Ovary (tissue), 9 donors: Measurements from ENCODE around the gene ALDOA. TPM values are rescaled to one million over a fixed set of nuclear protein-coding genes. Genes with fewer than 3 reads are reported as not detected.

Experiments
- DNase-seq, 5 donors: peaks; one replicate each; pipeline ENCODE4 v3.0.0-alpha.2; 2019 to 2020
- H3K27ac ChIP-seq, 2 donors: fragments of 200-600 bp; one replicate each; pipeline versions ENCODE4 v1.5.1 to v1.8.0; 2019 to 2022
- H3K27me3 ChIP-seq: fragments of 200-600 bp; one replicate; pipeline ENCODE4 v1.8.0; 2022
- H3K36me3 ChIP-seq: fragments of 200-600 bp; sonication (generic); one replicate; pipeline ENCODE4 v1.5.1; 2019
- H3K4me1 ChIP-seq: one replicate; pipeline ENCODE4 v1.8.1; 2013; ENCODE audit warnings: mild to moderate bottlenecking, moderate library complexity; ENCODE audit not compliant: insufficient read depth
- H3K4me3 ChIP-seq: fragments of 200-600 bp; sonication (generic); one replicate; pipeline ENCODE4 v1.5.1; 2017
- H3K9me3 ChIP-seq, 2 donors: fragments of 200-600 bp in 1 of 2; sonication (generic) in 1 of 2; one replicate each; pipeline versions ENCODE4 v1.5.1 to v1.8.1; 2013 to 2019; ENCODE audit warnings: mild to moderate bottlenecking in 1 of 2, moderate library complexity in 1 of 2
- CTCF ChIP-seq, 3 donors: fragments of 450-650 bp in 2 of 3; fragments of 200-600 bp in 1 of 3; IDR thresholded peaks; one replicate each; pipeline versions ENCODE4 v1.5.1 to v1.8.0; 2016 to 2022; ENCODE audit warnings: antibody characterized with exemption in 3 of 3, mild to moderate bottlenecking in 1 of 3
- EP300 ChIP-seq: sonication (generic); formaldehyde crosslinking; IDR thresholded peaks from one replicate; pipeline ENCODE4 v1.6.1; 2017; ENCODE audit warnings: antibody characterized with exemption
- POLR2A ChIP-seq: fragments of 450-650 bp; IDR thresholded peaks from one replicate; pipeline ENCODE4 v1.6.1; 2017; ENCODE audit warnings: antibody characterized with exemption, mild to moderate bottlenecking, moderate library complexity
- WGBS, 3 donors: extraction: QIAGEN DNeasy Blood & Tissue Kit in 1 of 3; methylation state at CpG; one replicate each; pipeline versions ENCODE4 v1.1.5 to v1.1.7; 2013 to 2017; 5-methylcytosine and 5-hydroxymethylcytosine counted together
- intact Hi-C, 4 donors: fragments of 100-400 bp; cut with DNase I; formaldehyde crosslinking; loops; one replicate each; pipeline versions ENCODE4 v1.11.0 to v1.15.1; 2022 to 2023
- polyA plus RNA-seq, 2 donors: library from polyadenylated mRNA; stranded (reverse); fragments of 200-250 nt in 1 of 2; fragments of 350-450 nt in 1 of 2; fragmentation: Illumina TruSeq in 1 of 2; extraction: RNeasy Lipid Tissue Mini Kit (QIAGEN cat#74804) in 1 of 2; gene quantifications; one replicate each; pipeline ENCODE4 v1.2.3, GENCODE V29; 2013 to 2014
- total RNA-seq, 7 donors: library from RNA; depleted of rRNA in 2 of 7; stranded (reverse); fragments of >200 nt in 2 of 7; fragmentation: NEBNext Ultra II Directional in 3 of 7; extraction: Animal tissue kit (Norgen Biotek cat#: 25700) in 3 of 7; gene quantifications; one replicate each; pipeline versions ENCODE4 v1.1.0 to v1.2.4, GENCODE V29; 2016 to 2023
- donor health status: DM: no; HTN: no; CAD: no; lungs with moderate emphysema.
- donor health status: DM: no; HTN: no; CAD: no.
- donor health status: Bipolar disorder and iron deficiency.
- donor health status: DM: yes; HTN: yes; CAD: no.
- donor health status: DM: no; HTN: no; CAD: no.
- donor health status: DM: yes; HTN: yes; CAD: no.

The ALDOA gene
- total and polyA plus RNA-seq, 9 donors, result 252 to 1,259 (median 835) TPM

GRCh38 chr16:30052671-30053372, 12.7 kb upstream of the ALDOA start:
- TF ChIP-seq CTCF (IDR thresholded peaks at IDR 0.05), result no peak
- TF ChIP-seq POLR2A, result no peak
- no peak for TF ChIP-seq EP300
- H3K27me3 ChIP-seq, result no peaks in the 10 kb centered on the region
- H3K36me3 ChIP-seq, result no peaks in the 10 kb centered on the region
- H3K27ac ChIP-seq, result no peak overlapping the region
- no peaks in the 10 kb centered on the region for H3K9me3 ChIP-seq
- WGBS, 3 donors, result 3 to 6% (median 3%) methylated on average over 35 to 58 of the region's 58 CpGs
- H3K4me1 ChIP-seq, result peaks cover 3% of the 10 kb centered on the region
- peak; percentile 93 to 96 (median 95) for DNase-seq
- peak overlapping the region; percentile 57 for H3K4me3 ChIP-seq
- intact Hi-C loops, result loop anchor here in 1 of 4 donors (10.0 kb wide), 1 partner anchor 482 kb away; the partner anchor contains the start of gene ZNF747

GRCh38 chr16:30053376-30054015, 12.1 kb upstream of the ALDOA start:
- Histone ChIP-seq H3K4me1 (peaks cover 3% of the 10 kb centered on the region), H3K27ac (no peak overlapping the region), H3K9me3 (no peaks in the 10 kb centered on the region), H3K27me3 (no peaks in the 10 kb centered on the region), H3K4me3 (peak overlapping the region; percentile 57), H3K36me3 (no peaks in the 10 kb centered on the region)
- TF ChIP-seq EP300 (no peak), CTCF (IDR thresholded peaks at IDR 0.05) (no peak), POLR2A (no peak)
- intact Hi-C loops, result loop anchor here in 1 of 4 donors (10.0 kb wide), 1 partner anchor 481 kb away; the partner anchor contains the start of gene ZNF747
- WGBS, 3 donors, result 3 to 5% (median 4%) methylated on average over 19 of the region's 19 CpGs
- DNase-seq, result no peak

- WGBS, 3 donors, result 77 to 79% (median 79%) methylated on average over 8 of the region's 8 CpGs
- Histone ChIP-seq H3K27ac (no peak overlapping the region), H3K4me1 (peaks cover 3% of the 10 kb centered on the region), H3K9me3 (no peaks in the 10 kb centered on the region), H3K27me3 (no peaks in the 10 kb centered on the region), H3K4me3 (no peak overlapping the region), H3K36me3 (no peaks in the 10 kb centered on the region)
- TF ChIP-seq CTCF (IDR thresholded peaks at IDR 0.05), result no peak
- no peak for TF ChIP-seq EP300
- no peak for TF ChIP-seq POLR2A
- no peak for DNase-seq
- intact Hi-C loops, result loop anchor here in 1 of 4 donors (10.0 kb wide), 1 partner anchor 480 kb away; the partner anchor contains the start of gene ZNF747
These were observed 11.1 kb upstream of the ALDOA start for GRCh38 chr16:30054451-30054850.

GRCh38 chr16:30054959-30055553, 10.5 kb upstream of the ALDOA start:
- H3K4me3 ChIP-seq, result no peak overlapping the region
- TF ChIP-seq POLR2A, result no peak
- no peak for TF ChIP-seq EP300
- no peak for TF ChIP-seq CTCF (IDR thresholded peaks at IDR 0.05)
- intact Hi-C loops, result loop anchor here in 1 of 4 donors (10.0 kb wide), 1 partner anchor 480 kb away; the partner anchor contains the start of gene ZNF747
- 49 to 55% (median 54%) methylated on average over 10 of the region's 10 CpGs for WGBS, 3 donors
- H3K4me1 ChIP-seq, result peaks cover 3% of the 10 kb centered on the region
- no peak for DNase-seq
- H3K27ac ChIP-seq, result no peak overlapping the region
- H3K27me3 ChIP-seq, result no peaks in the 10 kb centered on the region
- H3K36me3 ChIP-seq, result no peaks in the 10 kb centered on the region
- H3K9me3 ChIP-seq, result no peaks in the 10 kb centered on the region
